GM18873 (cell line): Measurements from ENCODE around the gene ASCL1.

Experiments
- ATAC-seq: cut with Tn5 transposase; IDR thresholded peaks from one replicate; pipeline ENCODE4 v1.9.1; 2021; ENCODE audit warnings: mild to moderate bottlenecking, moderate library complexity, moderate number of reproducible peaks; ENCODE audit not compliant: unreplicated experiment, low FRiP score

Gene ASCL1

DNA sequence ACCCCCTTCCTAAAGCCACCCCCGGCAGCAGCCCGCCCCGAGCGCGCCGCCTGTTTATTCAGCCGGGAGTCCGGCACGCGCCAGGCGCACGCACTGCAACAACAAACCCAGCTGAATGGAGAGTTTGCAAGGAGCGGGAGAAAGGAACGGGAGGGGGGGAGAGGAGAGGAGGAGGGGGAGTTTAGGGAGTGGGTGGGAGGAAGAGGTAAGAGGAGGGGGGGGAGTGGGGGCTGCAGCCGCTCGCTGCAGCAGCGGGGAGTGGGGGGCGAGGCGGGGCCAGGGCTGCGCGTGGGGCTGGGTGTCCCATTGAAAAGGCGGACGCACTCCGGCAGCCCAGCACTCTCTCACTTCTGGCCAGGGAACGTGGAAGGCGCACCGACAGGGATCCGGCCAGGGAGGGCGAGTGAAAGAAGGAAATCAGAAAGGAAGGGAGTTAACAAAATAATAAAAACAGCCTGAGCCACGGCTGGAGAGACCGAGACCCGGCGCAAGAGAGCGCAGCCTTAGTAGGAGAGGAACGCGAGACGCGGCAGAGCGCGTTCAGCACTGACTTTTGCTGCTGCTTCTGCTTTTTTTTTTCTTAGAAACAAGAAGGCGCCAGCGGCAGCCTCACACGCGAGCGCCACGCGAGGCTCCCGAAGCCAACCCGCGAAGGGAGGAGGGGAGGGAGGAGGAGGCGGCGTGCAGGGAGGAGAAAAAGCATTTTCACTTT, at the start of gene ASCL1:
ASCL1 (plus strand) TSS at position 336 of the 712 bp plus-strand sequence. CDS start 571 bp downstream, outside the sequence.
- ATAC-seq = no peak

DNA sequence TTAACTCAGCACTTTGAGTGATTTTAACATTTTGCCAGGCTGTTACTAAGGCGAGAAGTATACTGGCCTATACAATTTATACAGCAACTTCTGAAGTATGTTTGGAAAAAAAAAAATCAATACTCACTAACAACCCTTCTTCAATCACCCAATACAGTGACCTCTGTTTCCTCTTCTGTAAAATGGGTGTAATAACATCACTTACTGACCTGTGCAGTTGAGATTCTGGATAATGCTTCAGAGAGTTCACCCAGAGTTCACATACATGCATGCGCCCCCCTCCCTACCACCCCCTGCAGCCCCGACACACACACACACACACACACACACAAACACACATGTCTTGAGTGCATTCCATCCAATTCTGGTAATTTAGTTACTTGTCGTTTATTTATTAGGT, 49.6 kb upstream of the ASCL1 start:
- no peak for ATAC-seq

DNA sequence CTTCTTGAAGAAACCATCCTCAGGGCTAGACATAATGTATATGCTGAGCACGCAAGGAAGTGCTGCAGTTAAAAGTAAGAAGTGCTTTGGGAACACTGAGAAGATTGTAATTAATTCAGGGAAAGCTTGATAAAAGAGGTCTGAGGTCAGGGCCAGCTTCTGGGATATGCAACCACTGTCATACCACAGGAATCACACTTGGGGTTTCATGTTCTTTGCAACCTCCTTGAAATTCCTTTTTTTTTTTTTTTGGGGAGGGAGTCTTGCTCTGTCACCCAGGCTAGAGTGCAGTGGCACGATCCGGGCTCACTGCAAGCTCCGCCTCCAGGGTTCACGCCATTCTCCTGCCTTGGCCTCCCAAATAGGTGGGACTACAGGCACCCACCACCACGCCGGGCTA, 47.3 kb upstream of the ASCL1 start:
- no peak for ATAC-seq

DNA sequence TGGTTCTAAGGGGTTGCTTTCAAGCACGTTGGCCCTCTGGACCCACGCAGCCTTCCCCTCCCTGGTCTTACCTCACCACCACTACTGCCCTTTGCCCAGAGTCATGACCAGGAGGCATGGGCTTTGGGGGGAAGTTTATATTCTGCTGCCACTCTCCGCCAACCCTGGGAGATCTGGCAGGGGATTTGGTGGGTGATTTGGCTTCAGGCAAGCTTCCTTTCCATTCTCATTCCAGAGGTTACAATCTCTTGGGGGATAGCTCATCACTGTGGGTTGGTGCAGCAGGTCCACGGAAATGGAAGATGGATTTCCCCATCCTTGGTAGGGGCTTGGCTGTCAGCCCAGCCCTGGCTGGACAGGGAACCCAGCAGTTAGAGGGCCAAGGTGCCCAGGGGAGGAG, 46.7 kb upstream of the ASCL1 start:
- no peak for ATAC-seq

DNA sequence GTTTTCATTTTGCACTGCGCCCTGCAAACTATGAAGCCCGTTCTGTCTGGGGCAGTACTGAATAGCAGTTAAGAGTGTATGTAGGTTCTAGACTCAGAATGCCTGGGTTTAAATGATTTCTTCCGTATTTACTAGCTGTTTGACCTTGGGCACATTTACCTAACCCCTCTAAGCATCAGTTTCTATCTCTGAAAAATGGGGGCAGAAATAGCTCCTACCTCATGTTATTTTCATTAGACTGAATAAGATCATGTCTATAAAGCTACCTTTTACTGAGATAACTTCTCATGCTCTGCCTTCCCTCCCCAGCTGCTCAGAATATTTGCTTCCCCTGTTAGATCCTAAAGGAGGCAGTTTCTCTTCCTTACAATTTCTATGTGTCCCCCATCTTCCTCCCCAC, 46.2 kb upstream of the ASCL1 start:
- no peak for ATAC-seq

DNA sequence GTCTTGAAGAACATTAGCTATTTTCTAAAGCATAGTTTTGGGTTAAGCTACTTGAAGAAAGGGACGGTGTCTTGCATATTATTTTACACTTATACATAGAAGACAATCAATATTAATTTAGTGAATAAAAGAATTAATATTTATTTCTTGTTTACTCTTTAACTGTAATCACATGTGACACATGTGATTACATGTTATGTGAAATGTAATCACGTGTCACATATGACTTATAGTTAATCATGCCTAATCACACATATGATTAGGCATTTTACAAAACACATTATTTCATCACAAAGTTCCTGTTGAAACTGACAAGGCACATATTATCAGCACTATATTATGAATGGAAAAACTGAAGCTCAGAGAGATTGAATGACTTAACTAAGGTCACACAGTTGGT, 45.2 kb upstream of the ASCL1 start:
- no peak for ATAC-seq

DNA sequence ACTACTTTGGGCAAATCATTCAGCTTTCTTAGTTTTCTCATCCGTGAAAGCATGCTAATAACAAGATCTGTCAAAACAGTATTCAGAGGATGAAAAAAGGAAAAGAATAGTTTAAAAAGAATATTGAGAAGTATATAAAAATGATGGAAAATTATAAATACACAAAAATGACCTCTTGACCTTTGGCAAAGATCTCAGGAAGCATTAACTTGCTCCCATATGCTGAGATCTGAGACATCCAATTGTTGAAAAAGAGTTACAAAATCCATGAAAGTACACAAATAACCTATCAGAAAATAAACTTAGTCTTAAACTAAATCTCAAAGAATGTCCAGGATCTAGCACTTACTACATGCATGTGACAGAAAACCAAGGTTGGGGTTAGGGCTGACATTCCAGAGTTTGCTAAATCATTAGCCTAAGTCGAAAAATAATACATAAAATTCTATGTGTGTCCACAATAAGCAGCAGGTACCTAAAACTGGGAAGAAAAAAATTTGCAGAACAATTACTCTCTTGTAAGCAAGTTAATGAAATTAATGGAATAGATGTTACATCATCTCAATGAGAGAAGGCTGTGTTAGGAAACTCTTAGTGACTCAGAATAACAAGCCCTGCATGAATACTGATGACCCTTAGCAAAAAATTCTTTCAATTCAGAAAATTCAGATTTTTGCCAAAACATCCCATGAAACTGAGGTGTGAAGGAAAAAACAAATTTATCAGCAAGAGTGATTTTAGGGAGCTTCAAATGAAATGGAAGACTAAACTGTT, 43.8 kb upstream of the ASCL1 start:
- ATAC-seq = no peak

DNA sequence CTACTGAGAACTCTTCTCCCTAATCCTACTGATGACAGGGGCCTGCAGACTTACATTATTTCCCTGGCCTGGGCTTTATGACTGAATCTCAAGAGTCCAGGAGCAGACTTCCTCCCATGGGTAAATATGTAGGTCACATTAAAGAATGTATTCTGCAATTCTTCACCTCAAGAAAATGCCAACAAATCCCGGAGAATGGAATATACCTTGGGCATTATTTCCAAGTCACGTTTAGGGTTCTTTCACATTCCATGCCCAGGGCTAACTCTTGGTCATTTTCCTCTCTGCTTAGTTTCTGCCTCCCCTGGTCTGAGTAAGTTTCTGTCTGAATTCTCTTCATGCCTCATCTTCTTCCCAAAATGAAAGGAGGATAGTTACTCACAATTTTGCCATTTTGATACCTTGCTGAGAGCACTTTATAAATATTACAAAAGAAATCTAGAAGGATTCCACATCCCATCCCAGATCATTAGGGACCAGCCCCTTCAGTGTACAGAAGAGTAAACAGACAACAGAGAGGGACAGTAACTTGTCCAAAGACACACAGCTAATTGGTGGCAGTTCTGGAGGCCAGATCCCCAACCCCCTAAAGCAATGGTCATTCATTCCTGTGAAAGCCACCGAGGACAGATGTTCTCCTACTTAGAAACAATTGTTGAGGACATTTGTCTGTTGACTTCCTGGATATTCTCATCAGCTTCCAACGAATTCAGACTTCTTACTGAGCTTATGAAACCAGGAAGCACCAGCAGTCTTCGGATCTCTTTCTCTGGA, 41.0 kb upstream of the ASCL1 start:
- ATAC-seq = no peak

DNA sequence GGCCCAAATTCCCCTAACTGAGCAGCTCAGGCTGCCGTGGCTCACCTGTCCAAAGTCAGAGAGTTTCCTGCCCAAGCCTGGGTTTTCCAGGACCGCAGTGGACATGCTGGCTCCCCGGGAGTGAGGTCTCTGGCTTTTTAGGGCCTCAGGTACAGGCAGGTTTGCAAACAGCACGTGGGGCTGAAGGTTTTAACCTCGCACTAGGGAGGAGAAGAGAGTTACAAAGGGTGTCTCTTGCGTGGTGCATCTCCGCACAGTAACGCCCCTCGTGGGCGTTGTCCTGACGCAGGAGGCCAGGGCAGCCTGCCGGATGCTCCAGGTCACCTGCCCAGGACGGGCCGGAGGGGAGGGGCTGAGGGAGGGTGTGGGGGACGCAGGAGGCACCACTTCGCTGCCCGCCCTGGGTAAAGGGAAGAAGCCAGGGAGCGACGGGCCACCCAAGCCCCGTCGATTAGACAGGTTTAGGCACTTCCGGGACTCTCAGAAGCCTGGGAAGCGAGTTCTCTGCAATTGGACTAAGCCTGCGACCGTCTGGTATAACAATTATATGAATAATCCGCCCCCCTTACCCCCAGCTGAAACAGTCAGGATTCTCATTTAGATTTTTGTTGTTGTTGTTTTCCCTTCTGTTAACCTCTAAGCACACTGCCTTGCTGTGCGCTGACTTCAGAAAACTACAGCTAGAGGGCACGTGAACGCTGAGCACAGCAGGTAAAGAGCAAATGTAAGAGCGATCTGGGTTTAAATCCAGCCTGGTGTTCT, 40.3 kb upstream of the ASCL1 start, which contains the start of gene PAH:
PAH (minus strand) TSS at position 219 of the 762 bp plus-strand sequence; CDS start at position 105, 114 bp downstream.
- no peak for ATAC-seq

DNA sequence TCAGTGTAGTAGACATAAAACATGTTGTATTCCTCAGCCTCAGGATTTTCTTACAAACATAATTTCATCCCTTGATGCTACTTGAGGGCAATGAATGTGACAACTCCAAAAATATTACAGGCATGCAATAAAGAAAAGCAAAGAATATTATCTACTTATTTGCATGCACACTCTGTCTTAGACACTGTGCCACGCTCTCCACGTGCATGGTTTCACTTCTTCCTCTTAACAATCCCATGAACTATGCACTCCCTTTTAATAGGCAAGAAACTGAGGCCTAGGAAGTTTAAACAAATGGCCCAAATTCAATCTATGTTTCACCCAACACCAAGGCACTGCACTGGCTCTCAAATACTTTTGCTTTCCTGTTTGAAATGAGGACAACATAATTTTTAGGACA, 38.6 kb upstream of the ASCL1 start:
- no peak for ATAC-seq

DNA sequence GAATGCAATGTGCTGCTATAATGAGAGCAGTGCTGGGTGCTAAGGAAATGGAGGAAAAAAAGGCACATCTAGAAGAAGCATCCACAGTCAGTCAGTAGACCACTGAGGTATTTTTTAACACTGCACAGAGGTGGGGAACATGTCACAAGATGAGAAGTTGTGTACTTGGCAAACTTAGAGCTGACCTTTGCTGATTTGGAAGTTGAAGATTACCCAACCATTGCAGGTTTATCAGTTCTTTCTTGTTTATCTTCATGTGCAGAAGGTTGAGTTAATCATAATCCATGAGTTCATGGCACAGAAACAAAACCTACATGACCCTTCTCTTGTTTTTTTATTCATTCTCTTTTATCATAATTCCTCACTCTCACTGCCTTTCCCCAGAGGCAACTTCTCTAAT, 37.2 kb upstream of the ASCL1 start:
- ATAC-seq = no peak

DNA sequence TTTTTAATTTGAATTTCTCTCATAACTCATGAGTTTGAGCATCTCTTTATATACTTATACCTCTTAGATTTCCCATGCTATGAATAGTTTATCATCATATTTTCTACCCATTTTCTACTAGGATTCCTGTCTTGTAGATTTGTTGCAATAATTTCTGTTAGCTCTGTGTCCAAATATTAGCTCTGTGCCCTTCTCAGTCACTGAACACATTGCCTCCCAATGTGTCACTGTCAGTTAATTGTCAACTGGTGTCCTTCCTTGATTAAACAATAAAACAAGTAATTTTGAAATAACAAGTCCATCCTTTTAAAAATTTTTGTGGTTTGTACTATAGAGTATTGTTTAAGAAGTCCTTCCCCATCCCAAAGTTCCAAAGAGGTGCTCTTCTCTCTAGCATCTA, 36.2 kb upstream of the ASCL1 start:
- no peak for ATAC-seq

DNA sequence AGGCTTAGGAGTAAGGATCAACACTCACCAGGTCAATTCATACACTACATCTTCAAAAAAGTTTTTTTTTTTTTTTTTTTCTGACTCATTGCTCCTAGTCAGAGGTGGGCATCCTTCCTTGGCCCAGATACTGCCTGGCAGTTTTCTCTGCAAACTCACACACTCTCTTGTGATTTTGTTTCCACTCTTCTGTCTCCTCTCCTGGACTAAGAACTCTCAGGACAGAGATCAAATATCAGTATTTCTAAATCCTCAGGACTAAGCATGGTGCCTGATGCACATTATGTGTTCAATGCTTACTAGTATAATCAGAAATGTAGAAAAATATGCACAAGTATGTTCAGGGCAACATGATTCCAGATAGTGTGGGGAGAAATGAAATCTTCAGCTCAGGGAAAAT, 30.3 kb upstream of the ASCL1 start:
- no peak for ATAC-seq

DNA sequence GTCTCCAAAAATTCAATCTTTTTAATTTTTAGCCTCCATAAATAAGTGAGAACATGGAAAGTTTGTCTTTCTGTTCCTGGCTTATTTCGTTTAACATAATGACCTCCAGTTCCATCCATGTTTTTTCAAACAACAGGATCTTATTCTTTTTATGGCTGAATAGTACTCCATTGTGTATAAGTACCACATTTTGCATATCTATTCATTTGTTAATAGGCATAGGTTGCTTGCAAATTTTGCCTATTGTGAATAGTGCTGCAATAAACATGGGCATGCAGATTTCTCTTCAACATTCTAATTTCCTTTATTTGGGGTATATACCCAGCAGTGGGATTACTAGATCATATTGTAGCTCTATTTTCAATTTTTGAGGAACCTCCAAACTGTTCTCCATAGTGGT, 24.3 kb upstream of the ASCL1 start:
- no peak for ATAC-seq

DNA sequence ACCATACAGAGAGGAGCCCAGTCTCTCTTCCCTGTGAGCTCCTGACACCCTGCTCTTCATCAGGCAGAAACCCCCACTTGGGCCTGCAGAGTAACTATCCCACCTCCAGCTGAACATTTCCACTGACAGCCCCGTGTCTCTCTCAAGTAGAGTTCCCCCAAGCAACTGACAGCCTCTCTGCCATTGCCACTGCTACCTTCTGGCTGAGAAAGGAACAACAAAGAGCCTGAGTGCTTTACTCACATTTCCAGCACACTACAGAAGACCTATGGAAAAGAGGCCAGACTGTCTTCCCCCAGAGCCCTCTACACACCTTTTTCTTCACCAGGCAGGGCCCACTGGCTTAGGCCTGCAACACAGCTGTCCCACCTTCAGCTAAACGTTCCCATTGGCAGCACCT, 18.4 kb upstream of the ASCL1 start:
- ATAC-seq = no peak

DNA sequence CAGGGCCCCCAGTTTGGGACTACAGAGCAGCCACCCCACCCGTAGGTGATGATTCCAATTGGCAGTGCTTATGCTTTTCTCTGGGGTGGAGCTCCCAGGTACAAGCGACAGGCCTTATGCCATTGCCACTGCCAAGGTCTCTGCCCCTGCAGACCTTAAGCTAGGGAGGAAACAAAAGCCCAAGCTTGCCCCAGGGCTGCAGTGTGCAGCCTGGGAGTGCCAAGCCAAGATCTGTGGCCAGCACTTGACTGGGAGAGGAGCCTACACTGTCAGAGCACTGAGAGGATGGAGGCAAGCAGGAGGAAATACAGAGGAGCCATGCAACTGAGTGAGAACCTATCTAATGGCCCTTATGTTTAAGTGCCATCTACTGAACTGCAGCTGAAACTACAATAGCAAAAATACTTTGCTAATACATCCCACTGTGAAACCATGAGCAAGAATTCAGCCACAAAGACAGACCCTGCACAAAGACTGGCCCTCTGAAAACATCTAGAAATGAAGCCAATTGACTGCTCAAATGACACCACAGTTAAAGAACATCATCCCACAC, 17.7 kb upstream of the ASCL1 start:
- no peak for ATAC-seq

DNA sequence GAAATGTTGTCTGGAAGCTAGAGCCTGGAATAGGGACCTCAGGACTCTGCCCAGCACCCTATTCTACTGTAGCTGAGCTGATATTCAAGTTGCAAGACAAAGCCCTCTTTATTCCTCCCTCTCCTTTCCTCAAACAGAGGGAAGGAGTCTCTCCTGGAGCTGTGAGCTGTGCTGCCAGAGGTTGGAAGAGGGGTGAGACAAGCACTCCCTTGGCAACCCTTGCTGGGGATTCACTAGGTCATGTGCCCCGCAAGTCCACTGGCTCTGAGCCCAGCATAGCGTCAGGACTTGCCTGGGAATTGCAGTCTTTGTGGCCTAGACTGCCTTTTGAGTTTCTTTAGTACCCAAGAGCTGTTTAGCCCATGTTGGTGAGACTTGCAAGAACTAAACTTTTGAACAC, 11.4 kb upstream of the ASCL1 start:
- no peak for ATAC-seq

DNA sequence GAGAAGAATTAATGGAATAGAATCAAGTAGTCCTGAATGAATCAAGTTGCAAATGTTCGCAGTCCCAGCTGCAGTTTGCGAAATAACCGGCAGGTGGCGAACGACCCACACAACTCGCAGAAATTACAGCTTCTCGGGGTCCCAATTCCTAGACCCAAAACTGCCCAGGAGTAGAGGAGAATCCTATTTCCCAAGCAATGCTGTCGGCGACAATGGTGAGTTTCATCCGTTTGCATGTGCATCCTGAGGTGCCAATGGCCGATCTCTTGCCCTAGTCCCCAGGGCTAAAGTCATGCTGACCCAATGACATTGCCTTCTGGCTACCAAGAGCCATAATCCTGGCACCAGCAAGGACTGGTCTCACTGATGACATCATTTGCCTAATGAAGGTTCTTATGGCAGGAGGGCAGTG, 8.5 kb upstream of the ASCL1 start:
- no peak for ATAC-seq

DNA sequence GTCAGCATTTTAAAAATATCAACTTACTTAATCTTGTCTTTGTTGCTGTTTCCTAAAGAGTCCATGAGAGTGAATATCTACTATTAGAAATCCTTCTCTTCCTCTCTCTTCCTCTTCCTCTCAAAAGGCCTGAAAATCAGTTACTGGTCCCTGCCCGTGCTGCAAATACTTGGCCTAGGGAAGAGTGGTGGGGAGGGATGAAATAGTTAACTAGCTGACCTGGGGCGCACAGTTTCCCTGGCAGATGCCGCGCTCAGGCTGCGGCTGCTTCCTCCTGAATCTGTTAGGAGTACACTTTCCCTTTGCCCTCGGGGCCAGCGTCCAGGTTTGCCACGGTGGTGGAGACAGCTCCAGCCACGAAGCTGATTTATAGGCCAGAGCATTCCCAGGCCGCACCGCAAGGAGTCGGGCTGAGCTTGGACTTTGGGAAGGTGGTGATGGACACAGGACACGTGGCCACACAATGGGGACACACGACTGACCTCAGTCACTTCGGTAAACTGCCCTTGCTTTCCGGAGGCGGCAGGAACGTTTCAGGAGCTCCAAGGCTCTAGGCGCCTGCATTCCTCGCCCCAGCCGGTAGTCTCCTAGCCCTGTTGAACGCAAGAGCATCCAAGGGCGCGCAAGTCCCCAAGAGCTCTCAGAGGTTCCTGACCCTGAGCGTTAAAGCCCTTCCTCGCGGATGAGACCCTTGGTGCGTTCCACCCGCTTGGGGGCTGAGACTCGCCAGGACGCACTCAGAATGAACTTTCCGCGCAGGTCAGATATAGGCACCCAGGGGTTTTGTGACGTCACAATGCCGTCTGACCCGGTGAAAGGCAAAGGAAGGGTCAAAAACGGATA, 7.1 kb upstream of the ASCL1 start:
- ATAC-seq = no peak
